Breast epithelium (tissue), 3 donors: ENCODE measurements around the gene PRG3.

Experiments used
- CTCF ChIP-seq, 3 donors: fragments of 450-650 bp; IDR thresholded peaks; one replicate each; pipeline ENCODE4 v1.5.1; 2016 to 2017; ENCODE audit warnings: antibody characterized with exemption in 3 of 3, mild to moderate bottlenecking in 3 of 3, moderate library complexity in 3 of 3
- POLR2A ChIP-seq: fragments of 450-650 bp; IDR thresholded peaks from one replicate; pipeline ENCODE4 v1.6.1; 2016; ENCODE audit warnings: antibody characterized with exemption, mild to moderate bottlenecking, moderate library complexity
- POLR2AphosphoS5 ChIP-seq, 3 donors: sonication (generic); formaldehyde crosslinking; IDR thresholded peaks; one replicate each; pipeline ENCODE4 v1.6.1; 2017; ENCODE audit warnings: antibody characterized with exemption in 3 of 3

- TF ChIP-seq CTCF (IDR thresholded peaks at IDR 0.05) (no peak), POLR2A (no peak), POLR2AphosphoS5 (IDR thresholded peaks at IDR 0.05) (no peak)
Measured at GRCh38 chr11:57399972-57400578, 19.1 kb upstream of the PRG3 start.
